Activated CD4-positive, alpha-beta memory T cell treated with anti-CD3 and anti-CD28 coated beads for 36 hours (primary cell): ENCODE measurements around the gene RFWD3. TPM values are rescaled to one million over a fixed set of nuclear protein-coding genes. Genes with fewer than 3 reads are reported as not detected.
A peak's percentile ranks its signal among the peaks of the same experiment; 100 is the strongest.

Experiments used
- CTCF ChIA-PET: fragments of 350-600 bp; sonication (Branson Sonifier 250); formaldehyde crosslinking; loops from one replicate; lab custom pipeline; 2021; ENCODE audit warnings: antibody characterized with exemption, inconsistent platforms; lab: Charles Lee
- POLR2A ChIA-PET: fragments of 350-600 bp; sonication (Branson Sonifier 250); formaldehyde crosslinking; loops from one replicate; lab custom pipeline; 2021; ENCODE audit warnings: antibody characterized with exemption; lab: Charles Lee
- DNase-seq: peaks from one replicate; pipeline ENCODE4 v3.0.0-alpha.2; 2020
- H3K27ac Mint-ChIP-seq: one replicate; pipeline ENCODE4 v1.8.0; 2021; ENCODE audit warnings: mixed read lengths
- H3K27me3 Mint-ChIP-seq: one replicate; pipeline ENCODE4 v1.8.0; 2021; ENCODE audit warnings: mixed read lengths
- H3K36me3 Mint-ChIP-seq: one replicate; pipeline ENCODE4 v1.8.0; 2021; ENCODE audit warnings: mixed read lengths
- H3K4me1 Mint-ChIP-seq: one replicate; pipeline ENCODE4 v1.8.0; 2021; ENCODE audit warnings: low read depth, mixed read lengths
- H3K4me3 Mint-ChIP-seq: one replicate; pipeline ENCODE4 v1.8.0; 2021; ENCODE audit warnings: mild to moderate bottlenecking, mixed read lengths
- H3K9me3 Mint-ChIP-seq: one replicate; pipeline ENCODE4 v1.8.0; 2021; ENCODE audit warnings: mixed read lengths
- intact Hi-C: fragments of 100-400 bp; cut with micrococcal nuclease; formaldehyde crosslinking; loops from one replicate; pipeline ENCODE4 v1.15.1; 2023
- total RNA-seq, 2 experiments: library from RNA; stranded (reverse); gene quantifications; one replicate each; pipeline ENCODE4 v1.2.3, GENCODE V29; 2021

Gene RFWD3
- total RNA-seq, 2 experiments from 2014 or later, result 95.3 to 109 TPM

GRCh38 chr16:74617206-74617788 lies 49.4 kb downstream of the RFWD3 start:
- DNase-seq, result no peak
- Mint-ChIP-seq H3K4me1 (peaks cover 9% of the 10 kb centered on the region), H3K36me3 (peaks cover 22% of the 10 kb centered on the region), H3K27me3 (no peaks in the 10 kb centered on the region), H3K4me3 (no peak overlapping the region), H3K9me3 (no peaks in the 10 kb centered on the region), H3K27ac (peak overlapping the region; percentile 2)
- ChIA-PET CTCF (no interaction called here), POLR2A (interaction anchor here (0.8 to 1.4 kb wide), 2 partner anchors 10 to 81 kb away, joined by 3 to 8 read pairs; partner anchors contain the start of gene GLG1)
- intact Hi-C loops, result no loop called here

DNA sequence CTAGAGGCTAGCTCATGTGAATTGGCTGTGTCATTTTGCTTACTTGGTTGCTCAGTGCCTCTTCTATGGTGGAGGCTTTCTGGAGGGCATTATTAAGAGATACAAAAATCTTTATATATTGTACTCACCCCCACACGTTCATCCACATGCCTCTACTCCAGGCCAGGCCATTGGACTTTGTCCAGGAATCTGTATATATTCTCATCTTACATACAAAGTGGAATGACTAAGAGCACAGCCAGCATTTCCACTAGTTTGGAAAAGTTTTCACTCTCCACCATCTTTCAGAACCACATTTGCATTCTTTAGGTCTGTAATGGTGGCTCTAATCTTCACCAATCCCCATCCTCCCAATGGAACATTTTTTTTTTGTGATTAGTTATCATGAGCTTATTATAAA lies 55.0 kb downstream of the RFWD3 start:
- Mint-ChIP-seq H3K4me1 (peaks cover 22% of the 10 kb centered on the region), H3K9me3 (no peaks in the 10 kb centered on the region), H3K27ac (no peak overlapping the region), H3K4me3 (no peak overlapping the region), H3K36me3 (peaks cover 5% of the 10 kb centered on the region), H3K27me3 (no peaks in the 10 kb centered on the region)
- CTCF ChIA-PET, result interaction anchor here (1.3 kb wide), 1 partner anchor 40 kb away, joined by 3 read pairs; no protein-coding TSS in a partner anchor
- no peak for DNase-seq
- intact Hi-C loops, result no loop called here
- POLR2A ChIA-PET, result interaction anchor here (1.0 kb wide), 1 partner anchor 55 kb away, joined by 3 read pairs; the partner anchor contains the start of gene RFWD3

DNA sequence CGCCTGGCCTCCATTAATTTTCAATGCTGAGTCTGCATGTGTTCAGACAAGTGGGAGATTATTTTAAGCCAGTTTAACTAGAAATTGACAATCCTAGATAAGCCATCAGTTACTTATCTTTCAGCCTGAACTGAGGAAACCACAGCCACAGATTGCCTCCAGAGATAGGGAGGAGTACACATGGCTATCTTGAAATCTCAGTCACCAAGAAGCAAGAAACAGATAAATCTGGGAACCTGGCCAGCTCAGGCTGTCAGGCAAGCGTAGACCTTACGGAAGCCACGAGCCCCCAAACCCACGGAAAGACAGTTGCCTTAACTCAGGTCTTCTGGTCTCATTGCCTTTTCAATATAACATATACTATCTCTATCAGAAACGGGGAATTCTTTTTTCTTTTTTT lies 57.7 kb downstream of the RFWD3 start:
- peaks cover 38% of the 10 kb centered on the region for H3K4me1 Mint-ChIP-seq
- no peaks in the 10 kb centered on the region for H3K9me3 Mint-ChIP-seq
- no peak overlapping the region for H3K27ac Mint-ChIP-seq
- peak overlapping the region; percentile 1 for H3K4me3 Mint-ChIP-seq
- POLR2A ChIA-PET, result no interaction called here
- CTCF ChIA-PET, result interaction anchor here (0.7 to 1.9 kb wide), 2 partner anchors 13 to 116 kb away, joined by 4 to 8 read pairs; no protein-coding TSS in a partner anchor
- H3K27me3 Mint-ChIP-seq, result no peaks in the 10 kb centered on the region
- peaks cover 2% of the 10 kb centered on the region for H3K36me3 Mint-ChIP-seq
- peak; percentile 34 for DNase-seq
- intact Hi-C loops, result loop anchor here (5.0 to 10.0 kb wide), 4 partner anchors 54 to 244 kb away; no protein-coding TSS in a partner anchor

GRCh38 chr16:74608381-74608780 lies 58.3 kb downstream of the RFWD3 start:
- no peak for DNase-seq
- H3K4me3 Mint-ChIP-seq, result peak overlapping the region; percentile 1
- no peaks in the 10 kb centered on the region for H3K9me3 Mint-ChIP-seq
- intact Hi-C loops, result loop anchor here (5.0 to 10.0 kb wide), 4 partner anchors 54 to 244 kb away; no protein-coding TSS in a partner anchor
- H3K27ac Mint-ChIP-seq, result no peak overlapping the region
- ChIA-PET POLR2A (no interaction called here), CTCF (interaction anchor here (1.9 kb wide), 1 partner anchor 14 kb away, joined by 8 read pairs; no protein-coding TSS in a partner anchor)
- no peaks in the 10 kb centered on the region for H3K27me3 Mint-ChIP-seq
- H3K36me3 Mint-ChIP-seq, result peaks cover 2% of the 10 kb centered on the region
- peaks cover 43% of the 10 kb centered on the region for H3K4me1 Mint-ChIP-seq

DNA sequence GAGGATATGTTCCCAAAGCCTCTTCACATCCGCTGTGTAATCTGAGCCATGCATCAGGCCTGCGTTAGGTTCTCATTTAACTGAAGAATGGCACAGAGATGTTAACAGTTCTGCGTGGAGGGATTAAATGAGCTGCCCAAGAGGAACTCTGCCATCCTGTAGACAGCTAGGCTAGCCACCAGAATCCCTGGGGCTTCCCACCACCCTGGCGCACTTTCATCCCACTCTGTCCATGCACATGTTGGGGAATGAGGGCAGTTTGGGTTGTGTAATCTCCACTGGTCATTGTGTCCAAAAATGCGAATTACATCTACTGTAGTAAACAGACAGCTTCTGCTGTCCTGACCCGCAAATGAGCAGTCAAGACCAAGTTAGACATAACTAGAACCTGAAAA lies 58.7 kb downstream of the RFWD3 start:
- Mint-ChIP-seq H3K4me1 (peaks cover 45% of the 10 kb centered on the region), H3K4me3 (peak overlapping the region; percentile 83)
- CTCF ChIA-PET, result interaction anchor here (1.9 kb wide), 1 partner anchor 14 kb away, joined by 8 read pairs; no protein-coding TSS in a partner anchor

GRCh38 chr16:74607310-74607961 lies 59.2 kb downstream of the RFWD3 start:
- Mint-ChIP-seq H3K4me3 (peak overlapping the region; percentile 83), H3K36me3 (peaks cover 2% of the 10 kb centered on the region), H3K27me3 (no peaks in the 10 kb centered on the region), H3K9me3 (no peaks in the 10 kb centered on the region), H3K27ac (peak overlapping the region; percentile 83), H3K4me1 (peaks cover 50% of the 10 kb centered on the region)
- intact Hi-C loops, result loop anchor here (1.0 to 10.0 kb wide), 6 partner anchors 19 to 243 kb away; partner anchors contain the start of gene RFWD3
- CTCF ChIA-PET, result interaction anchor here (1.9 kb wide), 1 partner anchor 15 kb away, joined by 8 read pairs; no protein-coding TSS in a partner anchor
- DNase-seq, result no peak
- POLR2A ChIA-PET, result interaction anchor here (0.7 to 2.3 kb wide), 8 partner anchors 9 to 170 kb away, joined by 3 to 10 read pairs (median 4); partner anchors contain the start of genes MLKL and RFWD3

More for the DNA sequence above, 58.7 kb downstream of the RFWD3 start:
- no peak for DNase-seq
- H3K9me3 Mint-ChIP-seq, result no peaks in the 10 kb centered on the region
- intact Hi-C loops, result loop anchor here (1.0 to 10.0 kb wide), 6 partner anchors 18 to 243 kb away; partner anchors contain the start of gene RFWD3
- no peaks in the 10 kb centered on the region for H3K27me3 Mint-ChIP-seq
- POLR2A ChIA-PET, result interaction anchor here (1.0 to 1.8 kb wide), 2 partner anchors 9 to 56 kb away, joined by 5 to 8 read pairs; no protein-coding TSS in a partner anchor
- peaks cover 2% of the 10 kb centered on the region for H3K36me3 Mint-ChIP-seq
- H3K27ac Mint-ChIP-seq, result peak overlapping the region; percentile 18

- peaks cover 54% of the 10 kb centered on the region for H3K4me1 Mint-ChIP-seq
- peak within 1 kb of the TSS; percentile 85 for H3K27ac Mint-ChIP-seq
- H3K27me3 Mint-ChIP-seq, result no peaks in the 10 kb centered on the region
- peak within 1 kb of the TSS; percentile 83 for H3K4me3 Mint-ChIP-seq
- POLR2A ChIA-PET, result interaction anchor here (0.7 to 2.3 kb wide), 8 partner anchors 10 to 169 kb away, joined by 3 to 10 read pairs (median 4); partner anchors contain the start of genes MLKL and RFWD3
- intact Hi-C loops, result loop anchor here (1.0 to 10.0 kb wide), 6 partner anchors 20 to 242 kb away; partner anchors contain the start of gene RFWD3
- DNase-seq, result peak; percentile 93
- CTCF ChIA-PET, result interaction anchor here (1.2 to 1.9 kb wide), 2 partner anchors 10 to 16 kb away, joined by 6 to 8 read pairs; no protein-coding TSS in a partner anchor
- H3K9me3 Mint-ChIP-seq, result no peaks in the 10 kb centered on the region
- peaks cover 2% of the 10 kb centered on the region for H3K36me3 Mint-ChIP-seq
These were observed 60.0 kb downstream of the RFWD3 start, which contains the start of gene GLG1 for GRCh38 chr16:74606521-74607309. TSS of gene GLG1 (minus strand) at chr16:74607114. CDS start at chr16:74607094, 20 bp downstream.

- CTCF ChIA-PET, result interaction anchor here (1.2 kb wide), 1 partner anchor 9 kb away, joined by 6 read pairs; no protein-coding TSS in a partner anchor
- H3K4me3 Mint-ChIP-seq, result peak overlapping the region; percentile 83
- H3K36me3 Mint-ChIP-seq, result peaks cover 2% of the 10 kb centered on the region
- intact Hi-C loops, result loop anchor here (5.0 to 10.0 kb wide), 4 partner anchors 51 to 241 kb away; no protein-coding TSS in a partner anchor
- DNase-seq, result no peak
- H3K27ac Mint-ChIP-seq, result peak overlapping the region; percentile 85
- POLR2A ChIA-PET, result interaction anchor here (1.2 to 2.3 kb wide), 3 partner anchors 11 to 21 kb away, joined by 4 to 10 read pairs (median 8); no protein-coding TSS in a partner anchor
- no peaks in the 10 kb centered on the region for H3K27me3 Mint-ChIP-seq
- no peaks in the 10 kb centered on the region for H3K9me3 Mint-ChIP-seq
- H3K4me1 Mint-ChIP-seq, result peaks cover 62% of the 10 kb centered on the region
These were observed 60.7 kb downstream of the RFWD3 start for GRCh38 chr16:74605746-74606520.

GRCh38 chr16:74605332-74605731 lies 61.3 kb downstream of the RFWD3 start:
- intact Hi-C loops, result loop anchor here (5.0 to 10.0 kb wide), 4 partner anchors 51 to 241 kb away; no protein-coding TSS in a partner anchor
- peak overlapping the region; percentile 83 for H3K4me3 Mint-ChIP-seq
- peaks cover 68% of the 10 kb centered on the region for H3K4me1 Mint-ChIP-seq
- no peak for DNase-seq
- peak overlapping the region; percentile 85 for H3K27ac Mint-ChIP-seq
- POLR2A ChIA-PET, result interaction anchor here (2.3 kb wide), 1 partner anchor 12 kb away, joined by 10 read pairs; no protein-coding TSS in a partner anchor
- no peaks in the 10 kb centered on the region for H3K9me3 Mint-ChIP-seq
- CTCF ChIA-PET, result interaction anchor here (1.2 kb wide), 1 partner anchor 8 kb away, joined by 6 read pairs; no protein-coding TSS in a partner anchor
- no peaks in the 10 kb centered on the region for H3K27me3 Mint-ChIP-seq
- H3K36me3 Mint-ChIP-seq, result peaks cover 2% of the 10 kb centered on the region

- POLR2A ChIA-PET, result no interaction called here
- H3K4me3 Mint-ChIP-seq, result peak overlapping the region; percentile 23
- CTCF ChIA-PET, result interaction anchor here (0.6 to 0.8 kb wide), 2 partner anchors 48 to 221 kb away, joined by 3 read pairs; no protein-coding TSS in a partner anchor
- H3K27ac Mint-ChIP-seq, result no peak overlapping the region
- no peak for DNase-seq
- no peaks in the 10 kb centered on the region for H3K9me3 Mint-ChIP-seq
- H3K27me3 Mint-ChIP-seq, result no peaks in the 10 kb centered on the region
- peaks cover 2% of the 10 kb centered on the region for H3K36me3 Mint-ChIP-seq
- H3K4me1 Mint-ChIP-seq, result peaks cover 72% of the 10 kb centered on the region
- intact Hi-C loops, result loop anchor here (10.0 kb wide), 3 partner anchors 49 to 239 kb away; no protein-coding TSS in a partner anchor
These were observed 62.8 kb downstream of the RFWD3 start for GRCh38 chr16:74603848-74604247.
